GM12875 (cell line): ENCODE measurements around the gene CDKL1.

Experiments
- H3K4me3 ChIP-seq: one replicate; pipeline ENCODE4 v1.5.1; 2011; ENCODE audit warnings: low read depth, low read length, control low read depth
- TF ChIP-seq, protein P1 (sequence below): IDR thresholded peaks from 2 replicates; pipeline ENCODE4 v1.5.1; 2011; ENCODE audit warnings: low read depth, mild to moderate bottlenecking, control low read depth, inconsistent platforms, low read length, moderate library complexity, borderline replicate concordance; ENCODE audit not compliant: insufficient read depth

The CDKL1 gene

GRCh38 chr14:50347521-50347920 lies 49.2 kb downstream of the CDKL1 start:
- H3K4me3 ChIP-seq = no peak overlapping the region
- TF ChIP-seq, protein P1, sequence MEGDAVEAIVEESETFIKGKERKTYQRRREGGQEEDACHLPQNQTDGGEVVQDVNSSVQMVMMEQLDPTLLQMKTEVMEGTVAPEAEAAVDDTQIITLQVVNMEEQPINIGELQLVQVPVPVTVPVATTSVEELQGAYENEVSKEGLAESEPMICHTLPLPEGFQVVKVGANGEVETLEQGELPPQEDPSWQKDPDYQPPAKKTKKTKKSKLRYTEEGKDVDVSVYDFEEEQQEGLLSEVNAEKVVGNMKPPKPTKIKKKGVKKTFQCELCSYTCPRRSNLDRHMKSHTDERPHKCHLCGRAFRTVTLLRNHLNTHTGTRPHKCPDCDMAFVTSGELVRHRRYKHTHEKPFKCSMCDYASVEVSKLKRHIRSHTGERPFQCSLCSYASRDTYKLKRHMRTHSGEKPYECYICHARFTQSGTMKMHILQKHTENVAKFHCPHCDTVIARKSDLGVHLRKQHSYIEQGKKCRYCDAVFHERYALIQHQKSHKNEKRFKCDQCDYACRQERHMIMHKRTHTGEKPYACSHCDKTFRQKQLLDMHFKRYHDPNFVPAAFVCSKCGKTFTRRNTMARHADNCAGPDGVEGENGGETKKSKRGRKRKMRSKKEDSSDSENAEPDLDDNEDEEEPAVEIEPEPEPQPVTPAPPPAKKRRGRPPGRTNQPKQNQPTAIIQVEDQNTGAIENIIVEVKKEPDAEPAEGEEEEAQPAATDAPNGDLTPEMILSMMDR = no peak

GRCh38 chr14:50345846-50346422 lies 50.7 kb downstream of the CDKL1 start:
- H3K4me3 ChIP-seq = no peak overlapping the region
- TF ChIP-seq, protein P1 = no peak

DNA sequence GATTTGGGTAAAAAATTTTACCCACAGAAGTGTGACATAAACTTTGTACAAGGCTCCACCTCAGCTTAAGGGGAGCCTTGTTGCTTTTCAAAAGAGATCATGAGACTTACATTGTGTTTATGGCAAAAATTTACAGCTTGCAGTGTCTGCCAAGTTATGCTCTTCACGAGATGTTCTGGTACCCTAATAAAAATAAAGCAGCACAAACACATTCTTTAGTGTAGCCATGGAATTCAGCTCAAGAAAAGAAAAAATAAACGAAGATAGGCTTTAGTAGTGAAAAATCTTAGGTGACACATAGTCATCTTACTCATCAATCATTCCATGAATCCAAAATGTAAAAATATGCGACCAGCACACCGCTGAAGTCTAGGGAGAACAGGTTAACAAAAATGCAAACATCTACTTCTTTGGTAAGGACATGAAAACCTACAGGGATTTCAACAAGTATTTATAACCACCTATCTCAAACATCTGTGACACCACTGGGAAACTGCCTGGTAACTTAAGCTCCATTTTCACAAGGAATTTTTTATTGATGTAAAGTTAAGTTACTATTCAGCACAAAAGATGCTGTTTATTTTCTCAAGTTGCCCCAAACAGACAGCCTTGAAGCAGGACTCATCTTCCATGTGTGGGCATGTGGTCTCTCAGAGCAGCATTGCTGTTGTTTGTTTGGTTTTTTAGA lies 51.7 kb downstream of the CDKL1 start:
- TF ChIP-seq, protein P1 = no peak
- no peak overlapping the region for H3K4me3 ChIP-seq

DNA sequence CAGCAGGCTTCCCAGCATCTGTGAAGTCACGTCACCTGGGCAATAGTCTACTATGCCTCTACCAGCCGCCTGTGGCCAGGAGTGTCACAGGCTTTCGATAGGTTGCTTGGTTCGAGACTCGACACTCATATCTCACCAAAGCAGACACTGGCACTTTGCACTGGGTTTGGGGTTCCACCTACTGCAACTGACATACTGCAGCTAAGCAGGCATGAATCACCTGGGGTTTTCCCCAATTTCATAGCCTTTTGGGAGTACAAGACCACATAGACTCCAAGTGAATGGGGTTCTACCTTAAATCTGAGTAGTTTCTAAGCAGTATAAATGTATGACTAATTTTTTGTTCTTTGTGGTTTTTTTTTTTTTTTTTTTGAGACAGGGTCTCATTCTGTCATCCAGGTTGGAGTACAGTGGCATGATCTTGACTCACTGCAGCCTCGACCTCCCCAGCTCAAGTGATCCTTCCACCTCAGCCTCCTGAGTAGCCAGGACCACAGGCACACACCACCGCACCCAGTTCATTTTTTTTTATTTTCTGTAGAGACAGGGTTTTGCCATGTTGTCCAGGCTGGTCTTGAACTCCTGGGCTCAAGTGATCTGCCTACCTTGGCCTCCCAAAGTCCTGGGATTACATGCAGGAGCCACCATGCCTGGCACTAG lies 52.4 kb downstream of the CDKL1 start:
- TF ChIP-seq, protein P1 = no peak
- no peak overlapping the region for H3K4me3 ChIP-seq

DNA sequence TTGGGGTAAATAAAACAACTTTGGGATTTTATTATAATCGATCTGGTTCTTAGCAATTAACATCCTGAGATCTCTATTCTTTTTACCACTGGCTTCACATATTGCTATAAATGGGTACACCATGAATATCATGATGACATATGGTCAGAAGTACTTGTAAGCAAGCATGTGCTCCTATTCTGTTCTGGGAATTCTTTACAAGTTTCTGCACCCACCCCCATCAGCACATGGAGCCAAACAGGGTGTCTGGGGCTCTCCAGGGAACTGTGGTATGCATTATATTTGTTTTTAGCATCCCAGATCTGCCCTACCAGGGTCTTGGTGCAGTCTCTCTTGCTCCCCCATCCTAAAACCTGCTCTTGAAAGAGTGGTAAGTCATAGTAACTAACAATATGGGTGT lies 53.2 kb downstream of the CDKL1 start:
- TF ChIP-seq, protein P1 = no peak

DNA sequence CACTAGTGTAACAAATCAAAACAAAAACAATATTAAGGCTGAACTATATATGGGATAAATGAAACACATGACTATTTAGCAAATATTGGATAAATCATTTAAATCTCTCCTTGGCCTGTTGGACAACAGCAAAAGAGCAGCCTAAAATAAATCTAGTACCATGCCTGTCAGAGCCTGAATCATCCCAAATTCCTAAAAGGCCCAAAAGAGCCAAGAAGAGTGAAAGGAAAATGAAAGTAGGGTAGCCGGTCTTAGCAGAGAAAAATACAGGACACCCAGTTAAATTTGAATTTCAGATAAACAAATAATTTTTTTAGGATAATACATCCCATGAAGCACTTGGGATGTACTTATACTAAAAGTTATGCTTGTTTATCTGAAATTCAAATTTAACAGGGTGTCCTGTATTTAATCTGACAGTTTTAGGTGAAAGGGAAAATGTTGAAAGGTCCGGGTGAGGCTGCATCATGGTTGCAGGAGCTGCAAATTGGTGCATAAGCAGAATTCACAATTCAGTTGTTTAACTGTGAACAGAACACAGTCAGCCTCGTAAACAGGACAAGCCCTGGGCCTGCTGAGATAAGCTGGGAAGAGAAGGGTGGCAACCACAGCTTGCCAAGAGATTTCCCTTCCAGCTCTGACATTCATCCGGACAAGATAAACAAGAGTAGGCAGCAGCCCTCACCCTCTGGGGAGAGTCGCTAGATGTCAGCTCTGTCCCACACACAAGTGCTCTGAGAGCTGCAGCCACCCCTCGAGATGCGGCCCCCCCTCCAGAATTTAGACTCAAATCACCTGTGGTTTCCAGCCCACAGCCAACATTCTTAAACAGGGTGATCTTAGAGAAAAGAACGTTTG lies 54.2 kb downstream of the CDKL1 start:
- TF ChIP-seq, protein P1 = peak; percentile 52; the same call in 1 of the 2 replicates
- no peak overlapping the region for H3K4me3 ChIP-seq

More for the DNA sequence above, 53.2 kb downstream of the CDKL1 start:
- H3K4me3 ChIP-seq = no peak overlapping the region
